ENCODE data around the gene EPAS1. TPM values are rescaled to one million over a fixed set of nuclear protein-coding genes. Genes with fewer than 3 reads are reported as not detected.

EPAS1 gene
- total RNA-seq, 1 experiment from 2014 or later = 8.5 TPM

GRCh38 chr2:46257476-46257875 is 39.7 kb upstream of the EPAS1 start:
- ATAC-seq (no peak), DNase-seq (ENCODE audit: low spot score) (no peak)
- POLR2A ChIA-PET = no interaction called here
- TF ChIP-seq NR1H2 (CRISPR knock-in tag; IDR thresholded peaks at IDR 0.05) (no peak), ATF6 (CRISPR knock-in tag; IDR thresholded peaks at IDR 0.05) (no peak), NR2C2 (CRISPR knock-in tag; IDR thresholded peaks at IDR 0.05) (no peak), ZNF263 (CRISPR knock-in tag; IDR thresholded peaks at IDR 0.05; ENCODE audit: low read depth) (no peak), RELA (CRISPR knock-in tag; IDR thresholded peaks at IDR 0.05; ENCODE audit: borderline replicate concordance) (no peak), OVOL2 (CRISPR knock-in tag; IDR thresholded peaks at IDR 0.05; ENCODE audit: borderline replicate concordance) (no peak), FOXP1 (CRISPR knock-in tag; IDR thresholded peaks at IDR 0.05; ENCODE audit: borderline replicate concordance) (no peak), NR3C1 (CRISPR knock-in tag; conservative IDR thresholded peaks at IDR 0.05; ENCODE audit: low read depth) (no peak), ZNF416 (CRISPR knock-in tag; IDR thresholded peaks at IDR 0.05) (no peak), EMX1 (CRISPR knock-in tag; IDR thresholded peaks at IDR 0.05) (no peak), NFYB (CRISPR knock-in tag; conservative IDR thresholded peaks at IDR 0.05; ENCODE audit: low read depth) (no peak)
- TF ChIP-seq, protein P1, sequence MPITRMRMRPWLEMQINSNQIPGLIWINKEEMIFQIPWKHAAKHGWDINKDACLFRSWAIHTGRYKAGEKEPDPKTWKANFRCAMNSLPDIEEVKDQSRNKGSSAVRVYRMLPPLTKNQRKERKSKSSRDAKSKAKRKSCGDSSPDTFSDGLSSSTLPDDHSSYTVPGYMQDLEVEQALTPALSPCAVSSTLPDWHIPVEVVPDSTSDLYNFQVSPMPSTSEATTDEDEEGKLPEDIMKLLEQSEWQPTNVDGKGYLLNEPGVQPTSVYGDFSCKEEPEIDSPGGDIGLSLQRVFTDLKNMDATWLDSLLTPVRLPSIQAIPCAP (CRISPR knock-in tag; IDR thresholded peaks at IDR 0.05) = no peak
- TF ChIP-seq, protein P2, sequence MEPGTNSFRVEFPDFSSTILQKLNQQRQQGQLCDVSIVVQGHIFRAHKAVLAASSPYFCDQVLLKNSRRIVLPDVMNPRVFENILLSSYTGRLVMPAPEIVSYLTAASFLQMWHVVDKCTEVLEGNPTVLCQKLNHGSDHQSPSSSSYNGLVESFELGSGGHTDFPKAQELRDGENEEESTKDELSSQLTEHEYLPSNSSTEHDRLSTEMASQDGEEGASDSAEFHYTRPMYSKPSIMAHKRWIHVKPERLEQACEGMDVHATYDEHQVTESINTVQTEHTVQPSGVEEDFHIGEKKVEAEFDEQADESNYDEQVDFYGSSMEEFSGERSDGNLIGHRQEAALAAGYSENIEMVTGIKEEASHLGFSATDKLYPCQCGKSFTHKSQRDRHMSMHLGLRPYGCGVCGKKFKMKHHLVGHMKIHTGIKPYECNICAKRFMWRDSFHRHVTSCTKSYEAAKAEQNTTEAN (CRISPR knock-in tag; IDR thresholded peaks at IDR 0.05) = no peak
- TF ChIP-seq, protein P3, sequence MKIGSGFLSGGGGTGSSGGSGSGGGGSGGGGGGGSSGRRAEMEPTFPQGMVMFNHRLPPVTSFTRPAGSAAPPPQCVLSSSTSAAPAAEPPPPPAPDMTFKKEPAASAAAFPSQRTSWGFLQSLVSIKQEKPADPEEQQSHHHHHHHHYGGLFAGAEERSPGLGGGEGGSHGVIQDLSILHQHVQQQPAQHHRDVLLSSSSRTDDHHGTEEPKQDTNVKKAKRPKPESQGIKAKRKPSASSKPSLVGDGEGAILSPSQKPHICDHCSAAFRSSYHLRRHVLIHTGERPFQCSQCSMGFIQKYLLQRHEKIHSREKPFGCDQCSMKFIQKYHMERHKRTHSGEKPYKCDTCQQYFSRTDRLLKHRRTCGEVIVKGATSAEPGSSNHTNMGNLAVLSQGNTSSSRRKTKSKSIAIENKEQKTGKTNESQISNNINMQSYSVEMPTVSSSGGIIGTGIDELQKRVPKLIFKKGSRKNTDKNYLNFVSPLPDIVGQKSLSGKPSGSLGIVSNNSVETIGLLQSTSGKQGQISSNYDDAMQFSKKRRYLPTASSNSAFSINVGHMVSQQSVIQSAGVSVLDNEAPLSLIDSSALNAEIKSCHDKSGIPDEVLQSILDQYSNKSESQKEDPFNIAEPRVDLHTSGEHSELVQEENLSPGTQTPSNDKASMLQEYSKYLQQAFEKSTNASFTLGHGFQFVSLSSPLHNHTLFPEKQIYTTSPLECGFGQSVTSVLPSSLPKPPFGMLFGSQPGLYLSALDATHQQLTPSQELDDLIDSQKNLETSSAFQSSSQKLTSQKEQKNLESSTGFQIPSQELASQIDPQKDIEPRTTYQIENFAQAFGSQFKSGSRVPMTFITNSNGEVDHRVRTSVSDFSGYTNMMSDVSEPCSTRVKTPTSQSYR (CRISPR knock-in tag; IDR thresholded peaks at IDR 0.05) = no peak
- CTCF ChIA-PET = interaction anchor here (0.5 kb wide), 1 partner anchor 732 kb away, joined by 3 read pairs; no protein-coding TSS in a partner anchor
- Mint-ChIP-seq H3K4me1 (no peaks in the 10 kb centered on the region), H3K4me3 (no peak overlapping the region), H3K27ac (no peak overlapping the region), H3K27me3 (ENCODE audit: low read depth) (no peaks in the 10 kb centered on the region), H3K9me3 (0 out of 2 replicates have a peak, but pooled peaks cover 5% of the 10 kb centered on the region), H3K36me3 (no peaks in the 10 kb centered on the region)

DNA sequence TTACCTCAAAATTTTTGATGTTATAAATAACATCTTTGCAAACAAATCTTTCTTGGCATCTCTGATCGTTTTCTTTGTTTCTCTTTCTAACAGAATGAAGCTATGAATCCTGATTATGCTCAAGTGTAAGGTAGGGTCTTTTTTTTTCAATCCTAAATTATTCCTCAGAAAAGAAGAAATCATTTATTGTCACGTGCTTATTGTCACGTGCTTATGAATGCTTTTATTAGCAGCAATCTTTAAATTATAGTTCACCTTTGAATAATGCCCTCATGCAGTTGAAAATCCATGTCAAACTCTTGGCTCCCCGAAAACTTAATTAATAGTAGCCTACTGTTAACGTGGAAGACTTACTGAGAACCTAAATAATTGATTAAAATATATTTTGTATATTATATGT is 39.2 kb upstream of the EPAS1 start:
- ATAC-seq (no peak), DNase-seq (ENCODE audit: low spot score) (no peak)
- TF ChIP-seq, protein P4, sequence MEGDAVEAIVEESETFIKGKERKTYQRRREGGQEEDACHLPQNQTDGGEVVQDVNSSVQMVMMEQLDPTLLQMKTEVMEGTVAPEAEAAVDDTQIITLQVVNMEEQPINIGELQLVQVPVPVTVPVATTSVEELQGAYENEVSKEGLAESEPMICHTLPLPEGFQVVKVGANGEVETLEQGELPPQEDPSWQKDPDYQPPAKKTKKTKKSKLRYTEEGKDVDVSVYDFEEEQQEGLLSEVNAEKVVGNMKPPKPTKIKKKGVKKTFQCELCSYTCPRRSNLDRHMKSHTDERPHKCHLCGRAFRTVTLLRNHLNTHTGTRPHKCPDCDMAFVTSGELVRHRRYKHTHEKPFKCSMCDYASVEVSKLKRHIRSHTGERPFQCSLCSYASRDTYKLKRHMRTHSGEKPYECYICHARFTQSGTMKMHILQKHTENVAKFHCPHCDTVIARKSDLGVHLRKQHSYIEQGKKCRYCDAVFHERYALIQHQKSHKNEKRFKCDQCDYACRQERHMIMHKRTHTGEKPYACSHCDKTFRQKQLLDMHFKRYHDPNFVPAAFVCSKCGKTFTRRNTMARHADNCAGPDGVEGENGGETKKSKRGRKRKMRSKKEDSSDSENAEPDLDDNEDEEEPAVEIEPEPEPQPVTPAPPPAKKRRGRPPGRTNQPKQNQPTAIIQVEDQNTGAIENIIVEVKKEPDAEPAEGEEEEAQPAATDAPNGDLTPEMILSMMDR (IDR thresholded peaks at IDR 0.05) = no peak
- no peak for TF ChIP-seq ZNF317 (CRISPR knock-in tag; IDR thresholded peaks at IDR 0.05; ENCODE audit: borderline replicate concordance, low read depth)
- Mint-ChIP-seq H3K27ac (no peak overlapping the region), H3K4me3 (no peak overlapping the region), H3K9me3 (0 out of 2 replicates have a peak, but pooled peaks cover 5% of the 10 kb centered on the region), H3K36me3 (no peaks in the 10 kb centered on the region), H3K4me1 (no peaks in the 10 kb centered on the region), H3K27me3 (ENCODE audit: low read depth) (no peaks in the 10 kb centered on the region)
- ChIA-PET CTCF (interaction anchor here (0.5 kb wide), 1 partner anchor 732 kb away, joined by 3 read pairs; no protein-coding TSS in a partner anchor), POLR2A (no interaction called here)

Measured in WTC11 (cell line).